Measurements from ENCODE around the gene ZNF441. TPM values are rescaled to one million over a fixed set of nuclear protein-coding genes. Genes with fewer than 3 reads are reported as not detected.

Gene ZNF441
- total and polyA plus RNA-seq, 2 of the 13 experiments (the other 11 are each of a cell fraction or from before 2014, with no cell fraction given), result 2.8 to 10.0 TPM

DNA sequence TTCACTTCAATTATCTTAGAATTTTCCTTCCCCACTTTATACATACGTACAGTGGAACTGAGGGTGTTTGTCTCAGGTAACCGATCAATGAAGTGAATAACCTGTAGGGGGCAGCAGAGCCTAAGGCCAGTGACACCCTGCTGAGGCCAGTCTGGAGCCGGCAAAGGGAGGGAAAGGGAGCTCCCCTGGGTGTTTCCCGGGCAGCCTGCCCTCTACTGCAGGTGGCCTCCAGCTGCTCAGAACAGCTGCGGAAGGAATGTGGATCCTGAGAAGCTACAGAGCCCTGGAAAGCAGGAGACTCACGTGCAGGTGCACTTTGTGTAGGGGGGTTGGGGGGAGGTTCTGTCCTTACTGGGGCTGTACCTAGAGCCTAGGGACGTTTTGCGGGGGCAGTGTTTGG, 30.7 kb downstream of the ZNF441 start:
- no peak overlapping the region for H2AFZ ChIP-seq (ENCODE audit: low read length)
- peaks cover 37% of the 10 kb centered on the region for H3K4me1 ChIP-seq (ENCODE audit: insufficient read depth, low read length)
- peak; percentile 91 for ATAC-seq
- H3K4me3 ChIP-seq (replicated peaks in 1 of 3; ENCODE audit: insufficient read depth in 1 of 3, low read depth in 2 of 3, low read length in 3 of 3), result peak overlapping the region; percentile 63 to 90 (median 79)
- DNase-seq (ENCODE audit: low spot score), result peak; percentile 90
- POLR2A ChIA-PET, result interaction anchor here (0.9 to 2.8 kb wide), 13 partner anchors 10 to 255 kb away, joined by 3 to 27 read pairs (median 5); partner anchors contain the start of genes ZNF439, ZNF440, ZNF441 and ZNF700
- no peaks in the 10 kb centered on the region for H3K9me3 ChIP-seq (ENCODE audit: low read length)
- no peaks in the 10 kb centered on the region for H4K20me1 ChIP-seq (ENCODE audit: insufficient read depth, low read length)
- no peaks in the 10 kb centered on the region; a peak in 1 of 5 replicates for H3K27me3 ChIP-seq (ENCODE audit: control insufficient read depth in 1 of 2, insufficient read depth in 2 of 2, low read length in 2 of 2)
- H3K79me2 ChIP-seq (ENCODE audit: insufficient read depth, low read length), result no peaks in the 10 kb centered on the region
- no TSS peak for BruUV-seq (replicated peaks)
- peak; percentile 95 for FAIRE-seq
- CTCF ChIA-PET (ENCODE audit: low intra/inter-chr PET ratio, low total read pairs), result interaction anchor here (0.7 to 3.5 kb wide), 7 partner anchors 13 to 192 kb away, joined by 3 to 37 read pairs (median 4); partner anchors contain the start of gene ZNF440
- peak overlapping the region; percentile 64; the same call in 1 of the 2 replicates for H3K9ac ChIP-seq (ENCODE audit: insufficient read depth, low read depth, low read length)
- peak overlapping the region; percentile 79 for H3K27ac ChIP-seq (ENCODE audit: extremely low read length, insufficient read depth, low read length)
- WGBS (ENCODE audit: low lambda C conversion rate), result 12% methylated on average over 7 of the region's 8 CpGs
- intact Hi-C loops (cut with micrococcal nuclease; ENCODE audit: unreplicated experiment) (loop anchor here (1.0 to 5.0 kb wide), 3 partner anchors 15 to 345 kb away; partner anchors contain the start of gene ZNF20), in situ Hi-C loops (cut with HindIII; ENCODE audit: extremely low pct_ligation_motif_present, low pct_unique_long_range_greater_than_20kb) (no loop called here)
- H3K36me3 ChIP-seq (replicated peaks in 1 of 2; ENCODE audit: control insufficient read depth in 1 of 2, insufficient read depth in 2 of 2, low read length in 2 of 2), result no peaks in the 10 kb centered on the region
- H3K4me2 ChIP-seq (ENCODE audit: low read depth, low read length), result peak overlapping the region; percentile 88
- no peak for TF ChIP-seq RFX5 (IDR thresholded peaks at IDR 0.05; ENCODE audit: low read depth, low read length)
- no peak for TF ChIP-seq KAT2B (IDR thresholded peaks at IDR 0.05; ENCODE audit: borderline replicate concordance, low read depth, low read length)
- no peak; the same call in 1 of the 2 replicates for TF ChIP-seq ISL2 (CRISPR knock-in tag; IDR thresholded peaks at IDR 0.05)
- TF ChIP-seq, protein P1, sequence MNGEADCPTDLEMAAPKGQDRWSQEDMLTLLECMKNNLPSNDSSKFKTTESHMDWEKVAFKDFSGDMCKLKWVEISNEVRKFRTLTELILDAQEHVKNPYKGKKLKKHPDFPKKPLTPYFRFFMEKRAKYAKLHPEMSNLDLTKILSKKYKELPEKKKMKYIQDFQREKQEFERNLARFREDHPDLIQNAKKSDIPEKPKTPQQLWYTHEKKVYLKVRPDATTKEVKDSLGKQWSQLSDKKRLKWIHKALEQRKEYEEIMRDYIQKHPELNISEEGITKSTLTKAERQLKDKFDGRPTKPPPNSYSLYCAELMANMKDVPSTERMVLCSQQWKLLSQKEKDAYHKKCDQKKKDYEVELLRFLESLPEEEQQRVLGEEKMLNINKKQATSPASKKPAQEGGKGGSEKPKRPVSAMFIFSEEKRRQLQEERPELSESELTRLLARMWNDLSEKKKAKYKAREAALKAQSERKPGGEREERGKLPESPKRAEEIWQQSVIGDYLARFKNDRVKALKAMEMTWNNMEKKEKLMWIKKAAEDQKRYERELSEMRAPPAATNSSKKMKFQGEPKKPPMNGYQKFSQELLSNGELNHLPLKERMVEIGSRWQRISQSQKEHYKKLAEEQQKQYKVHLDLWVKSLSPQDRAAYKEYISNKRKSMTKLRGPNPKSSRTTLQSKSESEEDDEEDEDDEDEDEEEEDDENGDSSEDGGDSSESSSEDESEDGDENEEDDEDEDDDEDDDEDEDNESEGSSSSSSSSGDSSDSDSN (CRISPR knock-in tag; IDR thresholded peaks at IDR 0.05), result peak; percentile 85
- TF ChIP-seq, protein P2, sequence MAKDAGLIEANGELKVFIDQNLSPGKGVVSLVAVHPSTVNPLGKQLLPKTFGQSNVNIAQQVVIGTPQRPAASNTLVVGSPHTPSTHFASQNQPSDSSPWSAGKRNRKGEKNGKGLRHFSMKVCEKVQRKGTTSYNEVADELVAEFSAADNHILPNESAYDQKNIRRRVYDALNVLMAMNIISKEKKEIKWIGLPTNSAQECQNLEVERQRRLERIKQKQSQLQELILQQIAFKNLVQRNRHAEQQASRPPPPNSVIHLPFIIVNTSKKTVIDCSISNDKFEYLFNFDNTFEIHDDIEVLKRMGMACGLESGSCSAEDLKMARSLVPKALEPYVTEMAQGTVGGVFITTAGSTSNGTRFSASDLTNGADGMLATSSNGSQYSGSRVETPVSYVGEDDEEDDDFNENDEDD (CRISPR knock-in tag; IDR thresholded peaks at IDR 0.05; ENCODE audit: borderline replicate concordance), result peak; percentile 47; the same call in 1 of the 2 replicates
- peak; percentile 37; the same call in 1 of the 2 replicates for TF ChIP-seq GABPB1 (CRISPR knock-in tag; IDR thresholded peaks at IDR 0.05)
- TF ChIP-seq CREB1 (IDR thresholded peaks at IDR 0.05), result no peak
- no peak for TF ChIP-seq CREB1 (CRISPR knock-in tag; IDR thresholded peaks at IDR 0.05)
- TF ChIP-seq ZSCAN31 (CRISPR knock-in tag; IDR thresholded peaks at IDR 0.05; ENCODE audit: low read depth), result peak; percentile 42; the same call in 1 of the 2 replicates
- TF ChIP-seq ZNF678 (CRISPR knock-in tag; IDR thresholded peaks at IDR 0.05), result no peak
- TF ChIP-seq, protein P3, sequence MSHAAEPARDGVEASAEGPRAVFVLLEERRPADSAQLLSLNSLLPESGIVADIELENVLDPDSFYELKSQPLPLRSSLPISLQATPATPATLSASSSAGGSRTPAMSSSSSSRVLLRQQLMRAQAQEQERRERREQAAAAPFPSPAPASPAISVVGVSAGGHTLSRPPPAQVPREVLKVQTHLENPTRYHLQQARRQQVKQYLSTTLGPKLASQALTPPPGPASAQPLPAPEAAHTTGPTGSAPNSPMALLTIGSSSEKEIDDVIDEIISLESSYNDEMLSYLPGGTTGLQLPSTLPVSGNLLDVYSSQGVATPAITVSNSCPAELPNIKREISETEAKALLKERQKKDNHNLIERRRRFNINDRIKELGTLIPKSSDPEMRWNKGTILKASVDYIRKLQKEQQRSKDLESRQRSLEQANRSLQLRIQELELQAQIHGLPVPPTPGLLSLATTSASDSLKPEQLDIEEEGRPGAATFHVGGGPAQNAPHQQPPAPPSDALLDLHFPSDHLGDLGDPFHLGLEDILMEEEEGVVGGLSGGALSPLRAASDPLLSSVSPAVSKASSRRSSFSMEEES (CRISPR knock-in tag; IDR thresholded peaks at IDR 0.05), result peak; percentile 40; the same call in 1 of the 2 replicates
- TF ChIP-seq, protein P4, sequence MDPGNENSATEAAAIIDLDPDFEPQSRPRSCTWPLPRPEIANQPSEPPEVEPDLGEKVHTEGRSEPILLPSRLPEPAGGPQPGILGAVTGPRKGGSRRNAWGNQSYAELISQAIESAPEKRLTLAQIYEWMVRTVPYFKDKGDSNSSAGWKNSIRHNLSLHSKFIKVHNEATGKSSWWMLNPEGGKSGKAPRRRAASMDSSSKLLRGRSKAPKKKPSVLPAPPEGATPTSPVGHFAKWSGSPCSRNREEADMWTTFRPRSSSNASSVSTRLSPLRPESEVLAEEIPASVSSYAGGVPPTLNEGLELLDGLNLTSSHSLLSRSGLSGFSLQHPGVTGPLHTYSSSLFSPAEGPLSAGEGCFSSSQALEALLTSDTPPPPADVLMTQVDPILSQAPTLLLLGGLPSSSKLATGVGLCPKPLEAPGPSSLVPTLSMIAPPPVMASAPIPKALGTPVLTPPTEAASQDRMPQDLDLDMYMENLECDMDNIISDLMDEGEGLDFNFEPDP (CRISPR knock-in tag; conservative IDR thresholded peaks at IDR 0.05), result no peak
- TF ChIP-seq, protein P5, sequence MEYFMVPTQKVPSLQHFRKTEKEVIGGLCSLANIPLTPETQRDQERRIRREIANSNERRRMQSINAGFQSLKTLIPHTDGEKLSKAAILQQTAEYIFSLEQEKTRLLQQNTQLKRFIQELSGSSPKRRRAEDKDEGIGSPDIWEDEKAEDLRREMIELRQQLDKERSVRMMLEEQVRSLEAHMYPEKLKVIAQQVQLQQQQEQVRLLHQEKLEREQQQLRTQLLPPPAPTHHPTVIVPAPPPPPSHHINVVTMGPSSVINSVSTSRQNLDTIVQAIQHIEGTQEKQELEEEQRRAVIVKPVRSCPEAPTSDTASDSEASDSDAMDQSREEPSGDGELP (IDR thresholded peaks at IDR 0.05; ENCODE audit: borderline replicate concordance, low read depth), result peak; percentile 96
- peak; percentile 72; the same call in 1 of the 2 replicates for TF ChIP-seq ZNF605 (CRISPR knock-in tag; IDR thresholded peaks at IDR 0.05)
- TF ChIP-seq MEF2D (CRISPR knock-in tag; IDR thresholded peaks at IDR 0.05), result peak; percentile 56; the same call in 1 of the 2 replicates
- peak; percentile 81 for TF ChIP-seq STAG1 (CRISPR knock-in tag; IDR thresholded peaks at IDR 0.05)
- TF ChIP-seq KDM3A (CRISPR knock-in tag; IDR thresholded peaks at IDR 0.05; ENCODE audit: low read depth), result peak; percentile 81; the same call in 1 of the 2 replicates
- no peak for TF ChIP-seq ZFP36L2 (CRISPR knock-in tag; IDR thresholded peaks at IDR 0.05)
- TF ChIP-seq RXRA (CRISPR knock-in tag; IDR thresholded peaks at IDR 0.05), result peak; percentile 50; the same call in 1 of the 2 replicates

Data from HepG2 (cell line).